IPS-NIHi7 (cell line): ENCODE results near the gene SLC1A2.
"Not testable (repeated sequence)": the region's sequence is repeated elsewhere in the genome, so short reads cannot be mapped to it uniquely, and the experiment has no call there.

ENCODE experiments used
- DNase-seq: peaks from one replicate; pipeline ENCODE4 v3.0.0; 2012; ENCODE audit warnings: mixed read lengths; ENCODE audit errors: extremely low spot score

SLC1A2 gene

GRCh38 chr11:35226756-35227155, 192.6 kb downstream of the SLC1A2 start:
- DNase-seq: not testable (repeated sequence)

DNA sequence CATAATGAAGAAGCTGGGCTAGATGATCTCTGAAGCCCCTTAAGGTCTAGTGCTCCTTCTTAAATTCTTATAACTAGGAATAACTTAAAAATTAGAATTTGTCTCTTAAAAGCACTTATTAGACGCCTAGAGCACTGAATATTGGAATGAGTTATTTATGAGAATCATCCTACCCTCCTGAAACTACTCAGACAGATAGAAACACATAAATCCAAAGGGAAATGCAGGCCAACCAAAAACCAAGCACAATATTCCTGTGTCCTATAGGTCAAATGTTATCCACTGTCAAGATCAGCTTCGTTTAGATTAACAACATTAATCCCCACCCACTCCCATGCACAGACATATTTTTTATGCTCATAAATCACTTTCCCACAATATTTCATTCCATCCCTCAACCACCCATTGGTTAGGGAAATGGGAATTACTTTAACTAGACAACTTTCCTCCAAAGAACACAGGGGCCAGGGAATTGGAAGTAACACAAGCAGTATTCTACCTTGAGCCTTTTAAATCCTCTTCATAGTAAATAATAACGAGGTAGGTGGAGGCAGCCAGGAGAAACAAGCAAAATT, 193.3 kb downstream of the SLC1A2 start:
- no peak for DNase-seq

DNA sequence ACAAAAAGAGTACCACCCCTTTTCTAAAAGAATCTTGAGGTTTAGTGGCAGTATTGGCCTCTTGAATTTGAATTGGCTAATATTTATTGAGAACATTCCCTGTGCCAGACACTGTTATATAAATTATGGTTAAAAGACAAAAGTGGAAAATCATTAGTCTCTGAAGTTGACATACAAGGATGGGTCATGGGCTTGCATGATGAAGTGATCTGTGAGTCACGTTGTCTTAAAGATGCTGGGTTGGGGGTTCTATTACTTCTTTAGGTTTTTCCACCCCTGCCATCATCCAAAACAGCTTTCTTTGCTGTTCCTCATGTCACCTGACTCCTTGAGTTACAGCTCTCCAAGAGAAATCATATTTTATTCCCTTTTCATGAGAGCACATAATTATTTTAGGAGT, 195.4 kb downstream of the SLC1A2 start:
- DNase-seq: no peak

GRCh38 chr11:35223371-35223796, 196.0 kb downstream of the SLC1A2 start:
- no peak for DNase-seq

GRCh38 chr11:35218956-35219355, 200.4 kb downstream of the SLC1A2 start:
- no peak for DNase-seq

- peak; percentile 20 for DNase-seq
Measured at GRCh38 chr11:35216962-35217678, 202.2 kb downstream of the SLC1A2 start.

GRCh38 chr11:35215945-35216344, 203.4 kb downstream of the SLC1A2 start:
- DNase-seq: no peak

- peak; percentile 46 for DNase-seq
Measured at GRCh38 chr11:35214792-35215193, 204.6 kb downstream of the SLC1A2 start.

DNA sequence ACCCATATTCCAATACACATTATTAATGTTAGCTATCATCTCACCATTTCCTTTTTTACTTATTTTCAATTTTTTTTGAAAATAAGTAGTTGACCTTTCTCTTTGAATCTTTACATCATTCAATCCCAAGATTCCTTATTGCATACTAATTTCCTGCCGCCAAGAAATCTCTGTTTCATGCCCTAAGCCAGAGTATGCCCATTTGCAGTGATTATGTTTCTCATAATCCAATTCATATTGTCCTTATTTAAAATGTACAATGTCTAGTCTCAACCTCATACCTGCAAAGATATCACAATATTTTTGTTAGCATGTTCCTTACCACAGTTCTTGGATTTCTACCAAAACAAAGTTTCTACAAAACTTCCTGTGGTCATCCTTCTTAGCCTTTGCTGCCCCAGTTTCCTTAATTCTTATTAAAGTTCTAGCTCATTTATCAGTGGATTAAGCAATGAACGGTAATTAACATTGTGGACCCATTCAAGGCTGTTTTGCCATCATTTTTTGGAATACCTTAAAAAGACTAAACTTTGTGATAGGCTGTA, 205.1 kb downstream of the SLC1A2 start:
- DNase-seq: no peak

DNA sequence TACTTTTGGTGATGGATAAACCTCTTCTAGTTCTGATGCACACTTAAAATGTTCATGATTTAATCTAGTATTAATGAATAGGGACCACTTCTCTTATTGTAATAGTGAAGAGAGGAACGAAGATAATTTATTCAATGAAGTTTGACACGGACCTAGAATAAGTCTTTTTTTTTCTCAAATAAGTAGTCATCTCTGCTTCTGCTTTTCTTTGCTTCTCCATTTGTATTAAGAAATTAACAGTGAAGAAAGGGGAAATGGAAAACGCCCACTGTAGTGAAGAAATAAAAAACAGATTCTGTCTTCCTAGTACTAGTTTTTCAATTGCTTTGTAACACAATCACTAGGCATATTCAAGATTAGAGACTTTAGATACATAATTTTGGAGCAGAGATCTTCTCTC, 207.4 kb downstream of the SLC1A2 start:
- DNase-seq: no peak

DNA sequence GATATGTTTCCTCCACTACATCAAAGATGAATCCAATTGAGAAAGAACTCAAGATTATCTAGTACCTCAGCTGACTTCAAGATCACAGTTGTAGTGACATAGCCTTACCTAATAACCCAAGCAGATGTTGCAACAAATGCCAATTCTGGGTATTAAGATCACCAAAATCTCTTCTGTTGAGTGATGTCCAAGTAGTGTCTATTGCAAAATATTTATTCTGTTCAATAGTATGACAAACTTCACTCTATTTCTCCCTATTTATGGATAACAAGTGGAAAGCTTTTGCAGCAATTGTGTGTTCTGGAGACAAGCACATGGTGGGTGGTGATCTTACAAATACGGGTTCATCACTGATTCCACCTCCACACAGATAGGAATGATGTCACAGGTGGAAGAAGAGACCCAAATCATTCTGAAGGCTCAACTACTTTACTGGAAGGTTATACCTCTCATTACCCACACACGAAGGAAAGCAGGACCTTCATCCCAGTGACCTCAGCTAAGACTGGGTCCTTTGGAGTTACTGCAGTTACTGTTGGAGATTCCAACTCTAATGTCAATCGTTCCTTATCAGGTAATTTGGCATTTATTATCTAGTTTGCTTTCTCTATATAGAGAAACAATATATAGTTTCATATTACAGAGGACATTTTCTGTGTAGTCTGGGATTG, 208.3 kb downstream of the SLC1A2 start:
- DNase-seq: no peak

DNA sequence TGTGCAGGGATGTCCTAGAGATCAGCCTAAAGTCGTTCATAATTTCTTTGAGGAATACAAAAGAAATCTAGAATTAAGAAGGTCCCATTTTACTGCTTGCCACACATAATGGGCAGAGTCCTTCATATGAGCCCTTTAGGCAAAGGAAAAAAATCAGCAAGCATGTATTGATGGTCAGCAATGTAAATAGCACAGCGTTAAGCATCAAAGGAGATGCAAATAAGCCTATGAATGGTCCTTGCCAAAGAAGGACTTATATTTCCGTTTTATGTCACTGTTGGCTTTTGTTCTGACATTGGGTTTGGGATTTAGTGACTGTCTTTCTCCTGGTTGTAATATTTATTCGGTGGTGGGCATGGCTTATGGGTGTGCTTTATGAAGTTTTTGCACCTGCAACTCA, 210.6 kb downstream of the SLC1A2 start:
- no peak for DNase-seq

DNA sequence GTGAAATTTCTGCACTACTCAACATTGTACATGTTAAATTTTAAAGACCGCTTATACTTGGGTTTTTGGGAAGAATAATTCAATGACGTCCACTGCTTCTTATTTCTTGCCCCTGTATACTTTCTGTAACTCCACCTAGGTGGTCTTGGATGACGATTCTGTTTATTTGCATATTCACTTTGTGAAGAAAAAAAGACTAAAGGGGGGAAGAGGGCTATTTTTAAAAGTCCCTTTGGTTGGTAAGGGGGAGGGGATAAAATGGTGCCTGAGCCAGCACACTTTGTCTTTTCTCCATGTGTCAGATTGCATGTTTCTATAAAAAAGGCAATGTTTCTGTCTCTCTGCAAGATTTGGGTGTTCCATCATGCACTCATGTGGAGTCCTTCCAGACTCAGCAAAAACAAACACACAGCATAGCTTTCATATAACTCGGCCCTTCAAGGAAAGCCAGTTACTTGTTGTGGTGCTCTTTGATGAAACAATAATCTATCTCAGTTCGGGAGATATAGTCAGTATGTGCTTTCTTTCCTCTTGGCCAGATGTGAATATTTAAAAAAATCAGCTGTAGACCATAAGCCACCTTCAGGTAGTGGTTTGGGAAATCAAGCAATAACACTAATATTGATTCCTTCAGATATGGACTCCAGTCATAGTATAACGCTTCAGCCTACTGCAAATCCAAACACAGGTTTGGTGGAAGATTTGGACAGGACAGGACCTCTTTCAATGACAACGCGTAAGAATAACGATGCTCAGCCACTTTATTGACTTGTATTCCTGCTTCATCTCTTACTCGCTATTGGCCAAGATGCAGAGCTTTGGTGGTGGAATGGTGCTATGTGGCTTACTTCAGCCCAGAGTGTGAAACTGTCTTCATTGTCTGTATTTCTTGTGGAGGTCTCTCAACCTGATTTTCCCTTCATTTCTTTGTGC, 211.6 kb downstream of the SLC1A2 start:
- DNase-seq: no peak

GRCh38 chr11:35206616-35207015, 212.7 kb downstream of the SLC1A2 start:
- DNase-seq: no peak

DNA sequence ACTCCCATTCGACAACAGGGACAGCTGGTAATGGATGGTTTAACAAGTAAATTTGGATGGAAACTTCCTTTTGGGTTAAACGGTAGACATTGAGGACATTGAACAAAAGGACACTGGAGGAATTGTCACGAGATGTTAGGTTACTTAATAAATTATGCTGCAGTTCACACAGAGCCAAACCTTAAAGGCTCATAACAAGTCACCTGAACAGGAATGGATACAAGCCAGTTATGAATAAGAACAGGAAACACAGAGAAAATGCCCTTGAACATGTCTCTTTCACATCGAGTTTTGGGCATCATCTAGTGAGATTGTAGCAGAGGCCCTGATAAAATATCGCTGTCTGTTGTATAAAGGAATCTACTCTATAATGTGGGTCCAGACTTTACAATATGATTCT, 214.7 kb downstream of the SLC1A2 start:
- DNase-seq: no peak
